HG03095 (cell line): Measurements from ENCODE around the gene CAMTA1.
"Not testable (repeated sequence)": the region's sequence is repeated elsewhere in the genome, so short reads cannot be mapped to it uniquely, and the experiment has no call there.

ENCODE experiments used
- ATAC-seq: cut with Tn5 transposase; IDR thresholded peaks from one replicate; pipeline ENCODE4 v1.9.1; 2021; ENCODE audit warnings: moderate library complexity; ENCODE audit not compliant: unreplicated experiment

The CAMTA1 gene

GRCh38 chr1:7389906-7390603 is 604.8 kb downstream of the CAMTA1 start:
- no peak for ATAC-seq

GRCh38 chr1:7390604-7391000 is 605.3 kb downstream of the CAMTA1 start:
- ATAC-seq = no peak

GRCh38 chr1:7393136-7393535 is 607.9 kb downstream of the CAMTA1 start:
- ATAC-seq = no peak

- ATAC-seq = no peak
Observed at GRCh38 chr1:7395251-7395650, 610.0 kb downstream of the CAMTA1 start.

- ATAC-seq = no peak
Observed at GRCh38 chr1:7398982-7399381, 613.7 kb downstream of the CAMTA1 start.

- no peak for ATAC-seq
Observed at GRCh38 chr1:7399514-7400125, 614.4 kb downstream of the CAMTA1 start.

GRCh38 chr1:7400566-7400965 is 615.3 kb downstream of the CAMTA1 start:
- ATAC-seq = no peak

GRCh38 chr1:7401814-7402547 is 616.7 kb downstream of the CAMTA1 start:
- ATAC-seq = no peak

GRCh38 chr1:7402548-7402850 is 617.2 kb downstream of the CAMTA1 start:
- no peak for ATAC-seq

- no peak for ATAC-seq
Observed at GRCh38 chr1:7403265-7404045, 618.2 kb downstream of the CAMTA1 start.

GRCh38 chr1:7404046-7404742 is 618.9 kb downstream of the CAMTA1 start:
- ATAC-seq = no peak

- no peak for ATAC-seq
Observed at GRCh38 chr1:7405844-7406500, 620.7 kb downstream of the CAMTA1 start.

- no peak for ATAC-seq
Observed at GRCh38 chr1:7406641-7407543, 621.6 kb downstream of the CAMTA1 start.

- ATAC-seq = no peak
Observed at GRCh38 chr1:7407544-7407895, 622.3 kb downstream of the CAMTA1 start.

GRCh38 chr1:7407980-7408770 is 622.9 kb downstream of the CAMTA1 start:
- no peak for ATAC-seq

- ATAC-seq = no peak
Observed at GRCh38 chr1:7408771-7409150, 623.5 kb downstream of the CAMTA1 start.

GRCh38 chr1:7409278-7409677 is 624.0 kb downstream of the CAMTA1 start:
- ATAC-seq = no peak

GRCh38 chr1:7410156-7410555 is 624.9 kb downstream of the CAMTA1 start:
- no peak for ATAC-seq

- not testable (repeated sequence) for ATAC-seq
Observed at GRCh38 chr1:7417618-7418017, 632.4 kb downstream of the CAMTA1 start.
